ENCODE results near the gene SASH1.

- no peak for TF ChIP-seq POLR2A (IDR thresholded peaks at IDR 0.05)
- TF ChIP-seq, protein P1, sequence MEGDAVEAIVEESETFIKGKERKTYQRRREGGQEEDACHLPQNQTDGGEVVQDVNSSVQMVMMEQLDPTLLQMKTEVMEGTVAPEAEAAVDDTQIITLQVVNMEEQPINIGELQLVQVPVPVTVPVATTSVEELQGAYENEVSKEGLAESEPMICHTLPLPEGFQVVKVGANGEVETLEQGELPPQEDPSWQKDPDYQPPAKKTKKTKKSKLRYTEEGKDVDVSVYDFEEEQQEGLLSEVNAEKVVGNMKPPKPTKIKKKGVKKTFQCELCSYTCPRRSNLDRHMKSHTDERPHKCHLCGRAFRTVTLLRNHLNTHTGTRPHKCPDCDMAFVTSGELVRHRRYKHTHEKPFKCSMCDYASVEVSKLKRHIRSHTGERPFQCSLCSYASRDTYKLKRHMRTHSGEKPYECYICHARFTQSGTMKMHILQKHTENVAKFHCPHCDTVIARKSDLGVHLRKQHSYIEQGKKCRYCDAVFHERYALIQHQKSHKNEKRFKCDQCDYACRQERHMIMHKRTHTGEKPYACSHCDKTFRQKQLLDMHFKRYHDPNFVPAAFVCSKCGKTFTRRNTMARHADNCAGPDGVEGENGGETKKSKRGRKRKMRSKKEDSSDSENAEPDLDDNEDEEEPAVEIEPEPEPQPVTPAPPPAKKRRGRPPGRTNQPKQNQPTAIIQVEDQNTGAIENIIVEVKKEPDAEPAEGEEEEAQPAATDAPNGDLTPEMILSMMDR (IDR thresholded peaks at IDR 0.05) = no peak
Observed at GRCh38 chr6:148471624-148472159, 129.1 kb downstream of the SASH1 start.

Data from esophagus squamous epithelium (tissue), 4 donors.